Neuronal stem cell (in vitro differentiated cells): ENCODE data around the gene CNNM4.

Experiments
- DNase-seq: peaks from one replicate; pipeline ENCODE4 v3.0.0-alpha.2; 2013; ENCODE audit warnings: low spot score
- H2AFZ ChIP-seq: one replicate; pipeline ENCODE4 v1.6.1; 2013; ENCODE audit warnings: mild to moderate bottlenecking, low read length, inconsistent platforms
- H2AK5ac ChIP-seq: 2 replicates; pipeline ENCODE4 v1.6.1; 2013; ENCODE audit warnings: low read depth, mild to moderate bottlenecking, inconsistent platforms, low read length, moderate library complexity, mixed read lengths
- H2BK120ac ChIP-seq: 2 replicates; pipeline ENCODE4 v1.6.1; 2013; ENCODE audit warnings: low read depth, mild to moderate bottlenecking, inconsistent platforms, low read length, moderate library complexity, mixed read lengths
- H2BK12ac ChIP-seq: one replicate; pipeline ENCODE4 v1.6.1; 2013; ENCODE audit warnings: low read length, inconsistent platforms
- H2BK15ac ChIP-seq: 2 replicates; pipeline ENCODE4 v1.6.1; 2013; ENCODE audit warnings: mild to moderate bottlenecking, low read length, inconsistent platforms, mixed read lengths
- H2BK5ac ChIP-seq: one replicate; pipeline ENCODE4 v1.6.1; 2013; ENCODE audit warnings: inconsistent platforms, mild to moderate bottlenecking, low read length, moderate library complexity
- H3K14ac ChIP-seq: one replicate; pipeline ENCODE4 v1.6.1; 2013; ENCODE audit warnings: low read length, inconsistent platforms
- H3K18ac ChIP-seq: 2 replicates; pipeline ENCODE4 v1.6.1; 2013; ENCODE audit warnings: low read length, inconsistent platforms
- H3K23ac ChIP-seq: 2 replicates; pipeline ENCODE4 v1.6.1; 2013; ENCODE audit warnings: low read depth, mild to moderate bottlenecking, mixed read lengths, low read length, inconsistent platforms; ENCODE audit not compliant: poor library complexity
- H3K27ac ChIP-seq: replicated peaks from 3 replicates; pipeline ENCODE4 v1.5.1; 2013; ENCODE audit warnings: low read length, inconsistent platforms
- H3K27me3 ChIP-seq, 3 experiments: 2 replicates each; pipeline ENCODE4 v1.6.1; 2013; ENCODE audit warnings: low read length in 3 of 3, mild to moderate bottlenecking in 2 of 3, inconsistent platforms in 1 of 3, low read depth in 1 of 3, mixed read lengths in 1 of 3, moderate library complexity in 1 of 3; ENCODE audit not compliant: control insufficient read depth in 3 of 3, insufficient read depth in 3 of 3
- H3K36me3 ChIP-seq, 2 donors: replicated peaks in 1 of 2; 2 replicates each; pipeline ENCODE4 v1.6.1; 2013; ENCODE audit warnings: low read length in 2 of 2; ENCODE audit not compliant: control insufficient read depth in 2 of 2, insufficient read depth in 2 of 2
- H3K4ac ChIP-seq: 2 replicates; pipeline ENCODE4 v1.6.1; 2013; ENCODE audit warnings: inconsistent platforms, mild to moderate bottlenecking, low read length, moderate library complexity
- H3K4me1 ChIP-seq, 2 donors: 1 replicate in 1 of 2; 2 replicates in 1 of 2; pipeline ENCODE4 v1.6.1; 2013; ENCODE audit warnings: low read length in 2 of 2, low read depth in 1 of 2; ENCODE audit not compliant: control insufficient read depth in 2 of 2, insufficient read depth in 1 of 2
- H3K4me2 ChIP-seq: one replicate; pipeline ENCODE4 v1.6.1; 2013; ENCODE audit warnings: mild to moderate bottlenecking, low read length, inconsistent platforms; ENCODE audit not compliant: insufficient read depth, poor library complexity, severe bottlenecking
- H3K4me3 ChIP-seq, 2 donors: 2 replicates each; pipeline ENCODE4 v1.5.1; 2013; ENCODE audit warnings: low read length in 2 of 2, mild to moderate bottlenecking in 2 of 2, inconsistent platforms in 1 of 2, moderate library complexity in 1 of 2
- H3K79me1 ChIP-seq: one replicate; pipeline ENCODE4 v1.6.1; 2013; ENCODE audit warnings: low read depth, mild to moderate bottlenecking, inconsistent platforms, low read length, moderate library complexity
- H3K9ac ChIP-seq: one replicate; pipeline ENCODE4 v1.6.1; 2013; ENCODE audit warnings: mild to moderate bottlenecking, low read depth, low read length, inconsistent platforms; ENCODE audit not compliant: poor library complexity
- H3K9me3 ChIP-seq, 2 donors: replicated peaks in 1 of 2; 2 replicates each; pipeline versions ENCODE3 to v1.6.1; 2013; ENCODE audit warnings: low read length in 2 of 2, mild to moderate bottlenecking in 2 of 2, inconsistent platforms in 1 of 2, low read depth in 1 of 2, mixed read lengths in 1 of 2, moderate library complexity in 1 of 2; ENCODE audit not compliant: control insufficient read depth in 2 of 2, insufficient read depth in 1 of 2
- H4K8ac ChIP-seq: one replicate; pipeline ENCODE4 v1.6.1; 2013; ENCODE audit warnings: low read depth, mild to moderate bottlenecking, inconsistent platforms, low read length, moderate library complexity
- H4K91ac ChIP-seq: one replicate; pipeline ENCODE4 v1.6.1; 2013; ENCODE audit warnings: low read length, low read depth, mild to moderate bottlenecking, inconsistent platforms; ENCODE audit not compliant: poor library complexity
- WGBS, 2 donors: extraction: QIAGEN DNeasy Blood & Tissue Kit; methylation state at CpG; one replicate each; pipeline ENCODE4 v1.1.7; 2013; ENCODE audit warnings: missing lambda C conversion rate in 2 of 2, mixed read lengths in 1 of 2; ENCODE audit not compliant: insufficient read length in 2 of 2, insufficient replicate concordance in 1 of 2; ENCODE audit errors: extremely low coverage in 2 of 2; 5-methylcytosine and 5-hydroxymethylcytosine counted together

CNNM4 gene

GRCh38 chr2:96817882-96818281 lies 57.2 kb downstream of the CNNM4 start:
- Histone ChIP-seq H2AK5ac (no peak overlapping the region), H3K27me3 (peaks cover 0 to 1% (median 0%) of the 10 kb centered on the region in 3 experiments), H3K27ac (no peak overlapping the region), H3K9ac (no peak overlapping the region), H2BK5ac (no peak overlapping the region), H3K79me1 (peaks cover 15% of the 10 kb centered on the region), H3K36me3 (peaks cover 14 to 43% of the 10 kb centered on the region in 2 donors), H2BK120ac (no peak overlapping the region), H3K9me3 (no peaks in the 10 kb centered on the region), H3K4ac (no peak overlapping the region), H2BK15ac (no peak overlapping the region), H2BK12ac (no peak overlapping the region), H3K23ac (peak overlapping the region; percentile 8), H2AFZ (no peak overlapping the region), H4K91ac (no peak overlapping the region), H3K18ac (no peak overlapping the region), H3K4me2 (peak overlapping the region; percentile 84), H3K4me1 (peaks cover 17 to 33% of the 10 kb centered on the region in 2 donors), H4K8ac (no peak overlapping the region), H3K14ac (no peak overlapping the region), H3K4me3 (peak overlapping the region in 1 of 2 donors; percentile 93)
- DNase-seq = no peak
- WGBS, 2 donors = no CpG with 5 or more reads among the region's 8 CpGs

DNA sequence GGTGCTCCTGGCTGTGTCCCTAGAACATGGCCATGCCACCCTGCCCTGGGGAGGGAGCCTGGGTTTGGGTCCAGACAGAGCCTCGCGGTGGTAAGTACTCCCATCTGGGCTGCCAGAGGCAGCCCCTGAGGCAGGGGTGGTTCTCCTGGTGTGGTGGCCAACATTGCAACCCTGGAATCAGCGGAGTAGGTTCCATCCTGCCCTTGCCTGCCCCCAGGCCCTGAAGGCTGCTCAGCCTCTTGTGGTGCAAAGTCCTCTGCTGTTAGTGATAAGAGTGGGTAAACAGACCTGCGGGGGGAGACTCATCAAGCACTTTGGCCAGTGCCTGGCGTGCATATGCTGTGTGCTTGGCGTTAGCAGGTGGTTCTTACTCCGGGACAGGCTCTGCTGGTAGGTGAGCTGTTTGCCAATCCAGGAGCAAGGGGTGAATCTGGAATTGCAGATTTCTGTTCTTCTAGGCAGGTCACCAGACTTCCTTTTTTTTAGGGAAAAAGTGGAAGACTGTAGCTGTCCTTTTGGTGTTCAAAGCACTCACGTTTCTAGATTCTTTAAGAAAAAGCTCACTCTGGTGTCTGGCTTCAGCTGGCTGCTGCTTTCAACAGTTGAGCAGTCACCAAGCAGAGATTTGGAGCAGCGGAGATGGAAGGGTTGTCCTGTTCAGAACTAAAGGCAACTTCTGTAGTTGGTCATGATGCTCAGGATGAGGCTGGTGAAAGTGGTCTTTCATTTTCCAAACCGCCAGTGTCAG lies 58.6 kb downstream of the CNNM4 start:
- Histone ChIP-seq H2AFZ (no peak overlapping the region), H2BK5ac (no peak overlapping the region), H3K18ac (no peak overlapping the region), H3K27ac (no peak overlapping the region), H3K4ac (no peak overlapping the region), H3K4me3 (no peak overlapping the region), H3K14ac (no peak overlapping the region), H3K9me3 (no peaks in the 10 kb centered on the region), H2BK15ac (no peak overlapping the region), H3K4me2 (no peak overlapping the region), H3K79me1 (peaks cover 19% of the 10 kb centered on the region), H3K27me3 (peaks cover 0 to 1% (median 0%) of the 10 kb centered on the region in 3 experiments), H3K9ac (no peak overlapping the region), H2BK120ac (no peak overlapping the region), H4K8ac (no peak overlapping the region), H3K23ac (no peak overlapping the region), H4K91ac (no peak overlapping the region), H3K36me3 (peaks cover 16 to 56% of the 10 kb centered on the region in 2 donors), H3K4me1 (peaks cover 17 to 33% of the 10 kb centered on the region in 2 donors), H2BK12ac (no peak overlapping the region), H2AK5ac (no peak overlapping the region)
- no peak for DNase-seq
- no CpG with 5 or more reads among the region's 10 CpGs for WGBS, 2 donors

GRCh38 chr2:96819876-96820511 lies 59.3 kb downstream of the CNNM4 start:
- no peaks in the 10 kb centered on the region for H3K9me3 ChIP-seq
- no peak overlapping the region for H3K18ac ChIP-seq
- H3K36me3 ChIP-seq = peaks cover 21 to 62% of the 10 kb centered on the region in 2 donors
- WGBS, 2 donors = no CpG with 5 or more reads among the region's 12 CpGs
- H3K14ac ChIP-seq = no peak overlapping the region
- H3K4ac ChIP-seq = no peak overlapping the region
- DNase-seq = no peak
- H4K91ac ChIP-seq = no peak overlapping the region
- H3K4me3 ChIP-seq = no peak overlapping the region
- H3K27ac ChIP-seq = no peak overlapping the region
- peaks cover 17 to 33% of the 10 kb centered on the region in 2 donors for H3K4me1 ChIP-seq
- H2BK120ac ChIP-seq = no peak overlapping the region
- H2AFZ ChIP-seq = no peak overlapping the region
- no peak overlapping the region for H4K8ac ChIP-seq
- H3K4me2 ChIP-seq = no peak overlapping the region
- H2AK5ac ChIP-seq = no peak overlapping the region
- no peak overlapping the region for H3K23ac ChIP-seq
- H2BK5ac ChIP-seq = no peak overlapping the region
- H2BK12ac ChIP-seq = no peak overlapping the region
- H2BK15ac ChIP-seq = no peak overlapping the region
- H3K79me1 ChIP-seq = peaks cover 21% of the 10 kb centered on the region
- no peak overlapping the region for H3K9ac ChIP-seq
- peaks cover 0 to 1% (median 0%) of the 10 kb centered on the region in 3 experiments for H3K27me3 ChIP-seq

GRCh38 chr2:96821113-96821675 lies 60.5 kb downstream of the CNNM4 start:
- H3K4ac ChIP-seq = no peak overlapping the region
- no peak for DNase-seq
- no peak overlapping the region for H2BK12ac ChIP-seq
- no peak overlapping the region for H2AFZ ChIP-seq
- no peak overlapping the region for H2BK15ac ChIP-seq
- no peak overlapping the region for H4K8ac ChIP-seq
- H3K23ac ChIP-seq = no peak overlapping the region
- no peak overlapping the region for H3K9ac ChIP-seq
- no peak overlapping the region for H3K4me2 ChIP-seq
- no peak overlapping the region for H3K18ac ChIP-seq
- H3K4me3 ChIP-seq = no peak overlapping the region
- H3K27me3 ChIP-seq = peaks cover 0 to 1% (median 0%) of the 10 kb centered on the region in 3 experiments
- H4K91ac ChIP-seq = no peak overlapping the region
- no peak overlapping the region for H3K14ac ChIP-seq
- H3K9me3 ChIP-seq = no peaks in the 10 kb centered on the region
- H3K4me1 ChIP-seq = peaks cover 12 to 33% of the 10 kb centered on the region in 2 donors
- H3K79me1 ChIP-seq = peaks cover 24% of the 10 kb centered on the region
- no peak overlapping the region for H2BK5ac ChIP-seq
- WGBS, 2 donors = no CpG with 5 or more reads among the region's 11 CpGs
- H3K36me3 ChIP-seq = peaks cover 28 to 74% of the 10 kb centered on the region in 2 donors
- no peak overlapping the region for H3K27ac ChIP-seq
- H2BK120ac ChIP-seq = no peak overlapping the region
- H2AK5ac ChIP-seq = no peak overlapping the region
